Osteocyte (in vitro differentiated cells): ENCODE measurements around the gene CMTM6. TPM values are rescaled to one million over a fixed set of nuclear protein-coding genes. Genes with fewer than 3 reads are reported as not detected.
A peak's percentile ranks its signal among the peaks of the same experiment; 100 is the strongest.

Experiments
- DNase-seq: peaks from one replicate; pipeline ENCODE4 v3.0.0; 2021; ENCODE audit warnings: mixed read lengths; ENCODE audit not compliant: unreplicated experiment; ENCODE audit errors: extremely low spot score
- H3K27ac Mint-ChIP-seq: one replicate; pipeline ENCODE4 v1.8.0; 2021; ENCODE audit warnings: mild to moderate bottlenecking, mixed read lengths; ENCODE audit not compliant: unreplicated experiment
- H3K27me3 Mint-ChIP-seq: one replicate; pipeline ENCODE4 v1.8.0; 2021; ENCODE audit warnings: mixed read lengths; ENCODE audit not compliant: unreplicated experiment
- H3K36me3 Mint-ChIP-seq: one replicate; pipeline ENCODE4 v1.8.0; 2021; ENCODE audit warnings: mixed read lengths; ENCODE audit not compliant: unreplicated experiment
- H3K4me1 Mint-ChIP-seq: one replicate; pipeline ENCODE4 v1.8.0; 2021; ENCODE audit warnings: mixed read lengths; ENCODE audit not compliant: unreplicated experiment
- H3K4me3 Mint-ChIP-seq: one replicate; pipeline ENCODE4 v1.8.0; 2021; ENCODE audit warnings: mild to moderate bottlenecking, moderate library complexity, mixed read lengths; ENCODE audit not compliant: unreplicated experiment
- H3K9me3 Mint-ChIP-seq: one replicate; pipeline ENCODE4 v1.8.0; 2021; ENCODE audit warnings: mixed read lengths; ENCODE audit not compliant: unreplicated experiment
- CTCF ChIP-seq: fragments of 200-600 bp; sonication (generic); IDR thresholded peaks from 2 replicates; pipeline ENCODE4 v1.5.0; 2021; ENCODE audit warnings: antibody characterized with exemption, mild to moderate bottlenecking, moderate library complexity
- total RNA-seq: library from RNA; stranded (reverse); gene quantifications from 2 replicates; pipeline ENCODE4 v1.2.1, GENCODE V29; 2021

Gene CMTM6
- total RNA-seq, 1 donor from 2014 or later: 60.4 TPM

- no peak overlapping the region for H3K27ac Mint-ChIP-seq
- no peaks in the 10 kb centered on the region for H3K27me3 Mint-ChIP-seq
- TF ChIP-seq CTCF: no peak
- H3K4me1 Mint-ChIP-seq: peaks cover 14% of the 10 kb centered on the region
- peaks cover 11% of the 10 kb centered on the region for H3K36me3 Mint-ChIP-seq
- H3K9me3 Mint-ChIP-seq: no peaks in the 10 kb centered on the region
- peak; percentile 63 for DNase-seq
- no peak overlapping the region for H3K4me3 Mint-ChIP-seq
Measured at GRCh38 chr3:32455609-32456428, 46.8 kb downstream of the CMTM6 start.

DNA sequence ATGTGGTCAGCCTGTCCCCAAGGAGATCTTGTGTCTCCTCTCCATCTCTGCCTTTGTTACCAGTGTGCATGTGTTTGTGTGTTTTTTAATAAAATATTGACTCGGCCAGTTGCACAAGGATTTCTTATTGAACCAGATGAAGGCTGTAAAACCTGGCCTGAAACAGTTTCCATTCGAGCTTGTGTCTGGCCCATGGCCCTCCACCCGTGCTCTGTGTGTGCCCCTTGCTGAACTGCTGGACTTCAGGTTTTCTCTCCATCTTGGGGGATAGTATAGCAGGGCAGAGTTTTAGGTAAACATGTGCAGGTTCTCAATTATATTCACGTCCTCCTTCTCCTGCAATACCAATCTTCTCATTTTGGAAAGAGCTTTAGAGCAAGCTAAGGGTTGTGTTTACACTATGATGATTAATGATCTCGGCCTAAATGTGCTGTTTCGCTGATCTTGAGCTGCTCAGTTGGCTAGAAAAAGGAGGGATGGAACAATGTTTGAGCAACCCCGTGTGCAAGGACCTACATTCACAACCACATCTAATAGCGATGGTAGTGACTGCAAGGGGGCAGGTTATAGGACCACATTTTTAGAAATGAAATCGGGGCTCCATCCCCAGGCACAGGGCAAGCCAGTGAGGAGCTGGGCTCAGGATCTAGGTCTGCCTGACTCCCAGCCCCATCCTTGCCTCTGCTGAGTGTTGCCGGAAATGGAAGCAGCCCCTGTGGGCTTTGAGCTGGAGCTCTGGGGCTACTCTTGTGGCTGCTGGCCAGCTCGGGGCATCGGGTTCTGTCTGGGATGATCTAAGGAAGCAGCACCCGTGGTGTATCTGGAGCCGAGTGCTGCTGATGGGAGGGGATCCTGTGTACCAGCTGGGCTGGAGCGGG lies 47.7 kb downstream of the CMTM6 start:
- H3K27me3 Mint-ChIP-seq: no peaks in the 10 kb centered on the region
- DNase-seq: peak; percentile 57
- H3K36me3 Mint-ChIP-seq: peaks cover 14% of the 10 kb centered on the region
- TF ChIP-seq CTCF: no peak
- no peak overlapping the region for H3K4me3 Mint-ChIP-seq
- H3K4me1 Mint-ChIP-seq: peaks cover 11% of the 10 kb centered on the region
- H3K9me3 Mint-ChIP-seq: no peaks in the 10 kb centered on the region
- no peak overlapping the region for H3K27ac Mint-ChIP-seq

GRCh38 chr3:32454111-32454510 lies 48.5 kb downstream of the CMTM6 start:
- TF ChIP-seq CTCF: no peak
- no peak overlapping the region for H3K27ac Mint-ChIP-seq
- DNase-seq: no peak
- H3K9me3 Mint-ChIP-seq: no peaks in the 10 kb centered on the region
- H3K27me3 Mint-ChIP-seq: no peaks in the 10 kb centered on the region
- peaks cover 10% of the 10 kb centered on the region for H3K4me1 Mint-ChIP-seq
- H3K4me3 Mint-ChIP-seq: no peak overlapping the region
- H3K36me3 Mint-ChIP-seq: peaks cover 17% of the 10 kb centered on the region

- H3K36me3 Mint-ChIP-seq: peaks cover 17% of the 10 kb centered on the region
- H3K9me3 Mint-ChIP-seq: no peaks in the 10 kb centered on the region
- H3K4me3 Mint-ChIP-seq: peak overlapping the region; percentile 12
- H3K4me1 Mint-ChIP-seq: peaks cover 10% of the 10 kb centered on the region
- H3K27me3 Mint-ChIP-seq: no peaks in the 10 kb centered on the region
- no peak for DNase-seq
- peak overlapping the region; percentile 89 for H3K27ac Mint-ChIP-seq
- TF ChIP-seq CTCF: no peak
Measured at GRCh38 chr3:32453346-32453745, 49.3 kb downstream of the CMTM6 start.

DNA sequence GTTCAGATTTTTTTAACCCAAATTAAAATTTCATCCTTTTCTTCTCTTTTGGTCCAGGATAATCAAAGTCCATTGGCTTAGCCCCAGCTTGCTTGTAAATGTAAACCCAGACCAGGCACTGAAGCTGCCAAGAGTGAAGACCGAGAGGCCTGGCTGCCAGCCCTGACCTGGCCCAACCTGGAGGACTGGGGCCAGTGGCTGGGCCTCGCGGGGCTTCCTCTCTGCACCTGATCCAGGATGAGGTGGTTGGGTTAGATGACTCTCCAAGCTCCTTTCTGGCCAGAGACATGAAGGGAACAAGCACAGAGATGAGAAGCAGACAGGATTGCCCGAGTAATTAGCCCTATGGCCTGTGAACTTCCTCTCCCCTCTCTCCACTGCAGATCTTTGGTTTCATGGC lies 50.6 kb downstream of the CMTM6 start:
- no peak for DNase-seq
- Mint-ChIP-seq H3K27me3 (no peaks in the 10 kb centered on the region), H3K4me3 (no peak overlapping the region), H3K36me3 (peaks cover 14% of the 10 kb centered on the region), H3K4me1 (peaks cover 10% of the 10 kb centered on the region), H3K9me3 (no peaks in the 10 kb centered on the region), H3K27ac (no peak overlapping the region)
- TF ChIP-seq CTCF: no peak
